GM19468 (cell line): ENCODE measurements around the gene MRTO4.
"Not testable (repeated sequence)": the region's sequence is repeated elsewhere in the genome, so short reads cannot be mapped to it uniquely, and the experiment has no call there.

ENCODE experiments used
- ATAC-seq: cut with Tn5 transposase; IDR thresholded peaks from one replicate; pipeline ENCODE4 v1.9.1; 2021; ENCODE audit warnings: mild to moderate bottlenecking, moderate library complexity, moderate number of reproducible peaks; ENCODE audit not compliant: unreplicated experiment; ENCODE audit errors: extremely low read depth

Gene MRTO4

DNA sequence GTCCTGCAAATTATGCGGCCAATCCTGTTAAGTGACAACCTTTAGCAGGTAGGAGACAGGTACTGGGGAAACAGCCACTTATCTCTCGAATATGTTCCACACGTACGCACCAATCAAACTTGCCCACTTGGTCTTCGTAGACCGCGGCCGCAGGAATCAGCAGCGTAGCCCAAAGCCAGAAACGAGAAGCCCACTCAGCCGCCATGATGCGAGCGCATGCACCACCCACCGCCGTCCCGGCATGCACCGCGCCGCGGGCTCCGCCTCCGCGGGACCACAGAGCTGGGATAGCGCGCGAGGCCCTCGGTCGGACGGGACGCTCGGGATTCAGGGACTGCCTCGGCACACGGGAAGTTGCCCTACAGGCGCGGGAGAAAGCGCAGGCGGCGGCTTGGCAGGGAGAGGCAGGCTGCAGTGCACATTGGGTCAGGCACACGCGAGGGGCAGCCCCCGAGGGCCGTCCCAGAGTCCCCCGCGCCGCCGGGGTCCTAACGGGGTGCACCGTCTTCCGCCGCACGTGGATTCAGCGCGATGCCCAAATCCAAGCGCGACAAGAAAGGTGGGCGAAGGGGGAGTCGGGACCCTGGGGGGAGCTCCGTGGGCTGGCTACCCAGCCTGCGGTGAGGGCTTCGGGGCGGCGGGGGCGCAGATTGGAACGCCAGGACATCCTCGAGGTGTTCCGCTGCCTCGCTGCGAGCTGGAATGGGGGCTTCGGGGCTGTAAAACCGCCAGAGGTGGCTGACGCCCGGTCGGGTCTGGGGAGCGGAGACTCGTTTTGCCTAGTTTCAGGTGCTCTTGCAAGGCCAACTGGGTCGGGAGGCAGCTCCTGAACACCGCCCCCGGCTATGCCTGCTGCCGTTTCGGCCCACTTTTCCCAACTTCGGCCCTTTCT, at the start of gene MRTO4, which contains the start of gene EMC1:
Gene MRTO4, plus strand, starts transcription at position 501 of the 892 bp plus-strand sequence. Its CDS starts 31 bp downstream, at position 532.
Gene EMC1, minus strand, starts transcription at position 220 of the 892 bp plus-strand sequence. Its CDS starts 15 bp downstream, at position 205.
- ATAC-seq = peak; percentile 32

DNA sequence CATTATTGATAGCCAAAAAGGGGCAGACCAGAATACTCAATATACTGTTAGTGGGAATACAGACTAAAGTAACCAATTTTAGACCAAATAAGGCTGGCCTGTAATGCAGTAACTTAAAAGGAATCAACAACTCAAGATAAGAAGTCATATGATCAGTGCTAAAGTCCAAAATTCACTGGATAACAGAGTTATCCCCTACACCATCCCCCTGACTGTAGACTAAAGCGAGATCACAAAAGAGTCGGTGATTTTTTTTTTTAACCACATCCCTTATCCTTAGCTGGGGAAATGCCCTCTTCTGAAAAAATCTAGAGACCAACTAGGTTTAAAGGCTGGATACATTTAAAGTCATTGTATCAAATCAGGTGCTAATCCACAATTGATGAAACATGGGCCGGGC, 49.2 kb upstream of the MRTO4 start:
- no peak for ATAC-seq

DNA sequence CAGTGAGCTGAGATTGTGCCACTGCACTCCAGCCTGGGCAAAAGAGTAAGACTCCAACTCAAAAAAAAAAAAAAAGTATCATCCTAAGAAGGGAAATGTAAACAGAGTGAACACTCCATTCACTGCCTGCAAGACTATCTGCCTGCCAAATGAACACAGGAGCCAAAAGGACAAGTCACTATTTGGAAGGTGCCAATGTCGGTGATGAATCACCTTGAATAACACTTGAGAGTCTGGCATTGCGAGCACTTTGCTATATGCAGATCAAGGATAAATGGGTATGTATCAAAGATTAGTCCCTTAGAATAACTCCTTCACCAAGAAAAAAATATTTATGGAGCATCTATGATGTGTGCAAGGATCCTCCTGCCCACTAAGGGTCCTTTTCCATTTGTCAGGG, 48.2 kb upstream of the MRTO4 start:
- ATAC-seq = no peak

DNA sequence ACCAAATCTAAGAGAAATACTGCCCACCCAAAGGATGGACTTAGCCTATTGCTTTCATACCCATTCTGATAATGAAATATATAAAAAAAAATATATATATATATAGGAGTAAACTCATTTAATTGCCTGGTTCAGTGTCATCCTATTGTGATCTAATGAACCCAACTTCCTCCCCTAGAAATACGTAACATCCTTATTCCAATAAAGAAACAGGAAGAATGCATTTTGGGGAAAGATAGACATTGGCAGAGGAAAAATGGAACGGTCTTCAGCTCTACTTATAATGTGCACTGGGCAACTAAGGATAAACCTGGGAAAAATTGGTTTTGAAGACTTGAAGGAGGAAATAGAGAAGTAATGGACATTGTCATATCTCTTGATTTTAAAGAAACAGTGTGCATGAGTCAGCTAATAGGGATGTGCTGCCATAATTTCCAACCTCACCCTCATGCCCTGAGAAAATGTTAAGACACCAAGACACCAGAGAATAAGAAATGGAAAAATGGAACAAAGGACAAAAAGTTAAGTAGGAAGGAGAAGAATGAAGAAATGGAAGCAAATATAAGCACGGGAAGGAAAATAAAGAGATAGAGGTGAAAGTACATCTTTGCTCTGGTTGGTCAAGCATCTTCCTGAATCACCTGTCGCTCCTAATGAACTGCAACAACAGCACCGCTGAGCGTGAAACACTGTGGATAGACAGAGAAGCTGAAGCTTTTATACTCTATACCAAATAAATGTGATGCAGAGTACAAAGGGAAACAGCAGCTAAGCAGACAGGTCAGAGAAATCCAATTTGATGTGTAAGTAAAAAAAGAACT, 46.9 kb upstream of the MRTO4 start:
- ATAC-seq = no peak

DNA sequence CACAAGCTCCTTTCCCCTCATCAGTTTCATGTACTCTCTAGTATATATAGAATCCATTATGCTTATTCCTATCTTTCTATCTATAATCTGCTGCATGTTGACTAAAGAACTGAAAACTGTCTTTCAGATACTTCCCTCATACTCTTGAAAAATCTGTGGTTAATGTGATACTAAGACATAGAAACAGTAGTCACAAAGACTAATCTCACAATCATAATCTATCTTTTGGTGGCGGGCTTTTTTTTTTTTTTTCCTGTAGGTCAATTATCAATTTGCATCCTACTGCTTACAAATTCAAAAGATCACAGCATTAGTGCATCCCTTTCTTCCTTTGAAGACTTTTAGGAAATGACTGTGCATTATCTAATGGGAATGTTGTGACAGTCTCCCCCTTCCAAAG, 46.2 kb upstream of the MRTO4 start:
- ATAC-seq = no peak

DNA sequence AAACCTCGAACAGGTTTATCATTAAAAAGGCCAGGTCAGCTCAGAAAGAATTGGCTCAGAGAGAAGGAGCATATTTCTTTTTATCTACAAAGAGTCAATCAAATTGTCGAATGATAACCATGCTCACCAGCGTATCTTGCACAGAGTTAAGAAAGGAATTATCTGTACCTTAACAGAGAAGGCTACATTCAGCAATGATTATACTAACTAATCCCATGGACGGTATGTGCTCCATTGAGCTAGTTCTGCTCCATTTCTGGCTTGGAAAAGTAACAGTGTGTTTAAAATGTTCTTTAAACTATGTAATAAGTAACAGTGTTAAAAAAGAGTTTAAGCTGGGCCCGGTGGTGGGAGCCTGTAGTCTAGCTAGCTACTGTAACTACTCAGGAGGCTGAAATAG, 45.8 kb upstream of the MRTO4 start:
- ATAC-seq = no peak

DNA sequence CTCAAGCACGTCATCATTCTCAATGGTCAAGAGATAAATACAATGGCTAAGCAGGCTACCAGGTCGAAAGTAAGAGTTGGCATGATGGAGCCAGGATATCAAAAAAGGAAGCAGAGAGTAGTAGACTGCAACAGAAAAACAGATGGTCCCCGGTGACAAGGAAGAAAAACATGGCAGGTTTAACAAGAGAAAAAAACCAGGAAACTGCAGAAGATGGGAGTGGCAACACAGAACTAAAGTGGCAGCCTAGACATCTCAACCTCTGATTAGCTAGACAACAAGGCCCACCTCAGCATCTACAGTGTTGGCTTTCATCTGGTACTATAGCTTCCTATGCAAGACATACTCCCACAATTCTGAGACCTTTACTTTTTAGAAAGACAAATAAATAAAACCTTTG, 44.7 kb upstream of the MRTO4 start:
- no peak for ATAC-seq

GRCh38 chr1:19208710-19209438, 42.7 kb upstream of the MRTO4 start:
- no peak for ATAC-seq

DNA sequence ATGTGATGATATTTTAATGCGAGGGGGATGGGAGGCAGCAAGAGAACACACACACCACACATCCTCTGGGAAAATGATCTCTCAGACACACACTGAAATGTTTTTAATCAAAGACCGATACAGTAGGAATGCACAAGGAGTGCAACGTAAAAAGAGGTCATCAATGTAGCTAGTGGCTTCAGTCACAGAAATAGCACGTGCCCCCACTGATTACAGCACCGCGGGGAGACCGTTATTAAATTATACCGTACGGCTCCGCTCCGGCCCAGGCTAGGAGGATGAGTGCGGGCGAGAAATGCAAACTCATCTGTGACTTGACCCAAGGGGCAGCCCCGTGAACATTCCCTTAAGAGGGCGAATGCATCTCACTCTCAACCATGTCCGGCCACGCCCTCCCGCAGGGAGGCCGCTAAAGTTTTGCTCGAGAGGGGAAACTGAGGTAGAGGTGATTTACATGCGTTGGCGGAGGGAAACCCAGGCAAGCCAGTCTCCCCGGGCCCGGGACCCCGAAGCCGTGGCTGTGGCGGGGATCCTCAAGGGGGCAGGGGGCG, 42.1 kb upstream of the MRTO4 start:
- ATAC-seq = peak; percentile 16

DNA sequence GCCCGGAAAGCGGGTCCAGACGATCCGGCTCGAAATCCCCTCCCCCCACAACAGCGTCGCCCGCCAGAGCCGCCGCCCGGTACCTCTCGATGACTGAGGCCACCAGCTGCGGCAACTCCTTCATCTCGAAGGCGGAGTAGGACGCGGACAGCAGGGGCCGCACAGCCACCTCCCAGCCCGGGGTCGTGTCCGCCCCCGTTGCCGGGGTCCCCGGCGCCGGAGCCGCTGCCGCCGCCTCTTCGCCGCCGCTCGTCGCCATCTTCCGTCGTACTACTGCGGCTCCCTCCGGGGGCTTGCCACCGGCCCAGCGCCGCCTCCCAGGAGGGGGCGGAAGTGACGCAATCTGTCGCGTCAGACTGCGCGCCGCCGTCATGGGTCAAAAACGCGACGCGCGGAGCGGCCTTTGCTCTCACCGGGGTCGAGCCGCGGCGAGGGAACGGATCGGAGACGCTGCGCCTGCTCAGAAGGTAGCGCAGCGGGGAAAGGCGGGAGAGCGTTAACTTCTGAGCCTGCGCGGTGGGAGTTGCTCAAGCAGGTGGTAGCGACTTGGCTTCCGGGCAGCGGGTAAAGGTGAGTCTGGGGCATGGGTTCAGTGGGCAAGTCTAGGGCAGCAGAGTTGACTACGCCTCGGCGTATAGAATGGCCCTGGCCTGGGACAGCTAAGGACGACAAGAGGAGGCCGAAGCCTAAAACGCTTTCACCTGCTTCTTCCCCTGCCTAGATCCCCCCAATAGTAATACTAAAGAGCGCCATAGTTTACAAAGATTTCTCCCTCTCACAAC, 41.4 kb upstream of the MRTO4 start, which contains the start of gene UBR4:
Gene UBR4, minus strand, starts transcription at position 277 of the 782 bp plus-strand sequence. Its CDS starts 18 bp downstream, at position 259.
- peak; percentile 67 for ATAC-seq

DNA sequence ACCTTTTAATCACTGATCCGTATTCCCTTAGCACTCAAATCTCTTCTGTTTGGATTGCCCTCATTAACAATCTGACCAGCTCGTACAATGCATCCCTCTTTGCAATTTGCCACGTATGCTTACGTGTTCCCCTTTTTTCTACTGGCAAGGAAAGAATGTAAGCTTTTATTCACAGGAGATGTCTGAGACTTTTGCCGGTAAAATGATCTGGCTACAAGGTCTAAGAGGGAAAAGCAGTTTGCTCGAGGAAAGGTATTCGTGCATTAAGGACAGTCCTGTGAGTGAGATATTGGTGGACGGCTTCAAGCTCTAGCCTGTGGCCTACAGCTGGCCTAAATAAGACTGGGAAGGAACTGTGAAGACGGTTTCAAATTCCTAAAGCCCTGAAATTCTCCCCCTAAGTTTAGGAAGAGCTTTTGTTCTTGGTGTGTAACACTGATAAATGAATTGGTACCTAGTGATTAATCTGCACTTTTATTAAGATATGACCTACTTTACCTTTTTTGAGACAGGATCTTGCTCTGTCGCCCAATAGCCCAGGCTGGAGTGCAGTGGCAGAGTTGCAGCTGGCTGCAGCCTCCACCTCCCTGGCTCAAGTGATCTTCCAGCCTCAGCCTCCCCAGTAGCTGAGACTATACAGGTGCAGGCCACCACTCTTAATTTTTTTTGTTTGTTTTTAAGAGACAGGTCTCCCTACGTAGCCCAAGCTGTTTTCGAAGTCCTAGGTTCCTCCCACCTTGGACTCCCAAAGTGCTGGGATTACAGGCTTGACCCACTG, 40.6 kb upstream of the MRTO4 start:
- ATAC-seq = no peak

- ATAC-seq = no peak
These were observed 39.4 kb upstream of the MRTO4 start for GRCh38 chr1:19212167-19212566.

DNA sequence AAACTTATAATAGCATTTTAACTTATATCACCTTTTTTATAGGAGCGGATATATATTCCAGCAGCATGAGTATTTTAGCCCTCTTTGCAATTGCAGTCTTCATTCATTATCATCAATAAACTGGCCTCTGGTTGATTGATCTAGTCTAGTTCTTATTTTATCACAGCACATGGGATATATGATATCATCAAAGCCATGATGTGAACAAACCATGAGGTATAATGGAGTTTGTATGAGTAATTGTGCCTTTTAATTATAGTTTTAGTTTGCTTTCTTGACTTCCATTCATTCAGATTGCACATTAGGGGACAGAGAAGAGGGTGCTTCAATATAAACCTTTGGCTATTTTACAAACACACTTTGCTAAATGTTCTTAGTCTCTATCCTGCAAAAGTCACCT, 38.0 kb upstream of the MRTO4 start:
- ATAC-seq = no peak

GRCh38 chr1:19216585-19216984, 35.0 kb upstream of the MRTO4 start:
- ATAC-seq = not testable (repeated sequence)

- ATAC-seq = no peak
These were observed 32.2 kb upstream of the MRTO4 start for GRCh38 chr1:19219451-19219850.

DNA sequence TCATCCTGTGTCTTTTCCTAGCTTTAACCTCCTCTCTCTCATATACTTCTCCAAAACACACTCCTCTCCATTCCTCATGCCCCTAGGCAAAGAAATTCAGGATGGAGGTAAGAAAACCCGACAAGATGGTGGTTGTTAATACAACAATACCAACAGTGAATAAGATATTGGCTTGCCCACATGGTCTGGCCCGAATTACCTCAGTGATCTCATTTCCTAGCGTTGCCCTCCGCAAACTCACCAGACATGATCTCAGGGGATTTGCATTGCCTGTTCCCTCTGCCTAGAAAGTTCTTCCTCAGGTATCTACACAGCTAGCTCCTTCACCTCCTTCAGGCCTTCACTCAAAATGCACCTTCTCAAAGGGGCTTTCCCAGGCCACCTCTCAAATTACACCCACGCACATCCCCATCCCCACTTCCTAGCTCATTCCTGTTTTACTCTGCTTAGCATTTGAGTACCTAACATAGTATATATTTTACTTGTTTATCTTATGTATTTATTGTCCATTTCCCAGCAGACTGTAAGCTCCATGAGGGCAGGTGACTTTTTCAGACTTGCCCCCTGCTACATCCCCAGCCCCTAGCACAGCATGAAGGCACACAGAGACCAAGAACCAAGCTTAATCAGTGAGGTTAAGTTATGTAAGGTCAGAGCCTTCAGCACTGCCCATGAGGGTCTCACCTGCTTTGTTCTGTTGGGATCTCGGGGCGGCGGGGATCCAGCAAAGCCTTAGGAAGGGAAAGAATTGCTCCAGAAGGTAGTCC, 31.3 kb upstream of the MRTO4 start:
- no peak for ATAC-seq

GRCh38 chr1:19220991-19221390, 30.6 kb upstream of the MRTO4 start:
- no peak for ATAC-seq

GRCh38 chr1:19222573-19222972, 29.0 kb upstream of the MRTO4 start:
- no peak for ATAC-seq
